HL-60 (cell line): ENCODE results near the gene TAF3.

Experiments used
- CTCF ChIP-seq: IDR thresholded peaks from one replicate; pipeline ENCODE4 v1.5.1; 2011; ENCODE audit warnings: low read length, control low read depth, inconsistent platforms; ENCODE audit not compliant: insufficient read depth
- POLR2AphosphoS5 ChIP-seq: IDR thresholded peaks from 2 replicates; pipeline ENCODE4 v1.6.1; 2012; ENCODE audit warnings: low read depth
- REST ChIP-seq: IDR thresholded peaks from 2 replicates; pipeline ENCODE4 v1.6.1; 2012; ENCODE audit warnings: low read depth; ENCODE audit not compliant: insufficient replicate concordance

GRCh38 chr10:8058274-8059111, 240.2 kb downstream of the TAF3 start:
- TF ChIP-seq CTCF = no peak
- TF ChIP-seq POLR2AphosphoS5 = no peak
- no peak for TF ChIP-seq REST
